Keratinocyte (primary cell): ENCODE measurements around the gene TIGD6. TPM values are rescaled to one million over a fixed set of nuclear protein-coding genes. Genes with fewer than 3 reads are reported as not detected.

Source experiments
- DNase-seq: peaks from one replicate; pipeline ENCODE4 v3.0.0-alpha.2; 2011; ENCODE audit warnings: low read depth, missing footprints, low spot score
- FAIRE-seq: peaks from 2 replicates; lab custom pipeline; 2011; peaks lifted over from hg19 to GRCh38; lab: Jason Lieb, UNC
- H2AFZ ChIP-seq: 2 replicates; pipeline ENCODE4 v1.6.0; 2012; ENCODE audit warnings: low read length, control low read depth, inconsistent platforms; ENCODE audit not compliant: control insufficient read depth
- H3K27ac ChIP-seq: 2 replicates; pipeline ENCODE4 v1.5.1; 2011; ENCODE audit warnings: low read length; ENCODE audit not compliant: control insufficient read depth, insufficient read depth
- H3K27me3 ChIP-seq: 3 replicates; pipeline ENCODE4 v1.6.0; 2011; ENCODE audit warnings: low read length; ENCODE audit not compliant: control insufficient read depth, insufficient read depth; ENCODE audit errors: extremely low read depth
- H3K36me3 ChIP-seq, 2 experiments: 2 replicates in 1 of 2; 3 replicates in 1 of 2; pipeline ENCODE4 v1.5.1; 2011; ENCODE audit warnings: low read length in 2 of 2, mild to moderate bottlenecking in 1 of 2; ENCODE audit not compliant: control insufficient read depth in 2 of 2, insufficient read depth in 2 of 2; ENCODE audit errors: extremely low read depth in 1 of 2
- H3K4me1 ChIP-seq: 3 replicates; pipeline ENCODE4 v1.5.1; 2011; ENCODE audit warnings: low read length; ENCODE audit not compliant: control insufficient read depth, insufficient read depth; ENCODE audit errors: extremely low read depth
- H3K4me2 ChIP-seq: 3 replicates; pipeline ENCODE4 v1.6.0; 2011; ENCODE audit warnings: low read depth, low read length; ENCODE audit not compliant: control insufficient read depth, insufficient read depth; ENCODE audit errors: extremely low read depth
- H3K4me3 ChIP-seq, 3 experiments: fragments of 200-600 bp in 1 of 3; sonication (generic) in 1 of 3; 2 replicates in 2 of 3; 3 replicates in 1 of 3; pipeline ENCODE4 v1.5.1; 2011 to 2016; ENCODE audit warnings: low read length in 3 of 3, mild to moderate bottlenecking in 3 of 3, control low read depth in 2 of 3, inconsistent platforms in 1 of 3, low read depth in 1 of 3, mixed read lengths in 1 of 3, mixed run types in 1 of 3, moderate library complexity in 1 of 3; ENCODE audit not compliant: control insufficient read depth in 2 of 3, insufficient read depth in 2 of 3; ENCODE audit errors: extremely low read depth in 1 of 3
- H3K79me2 ChIP-seq: 2 replicates; pipeline ENCODE4 v1.6.0; 2012; ENCODE audit warnings: low read length; ENCODE audit not compliant: control insufficient read depth, insufficient read depth
- H3K9ac ChIP-seq: 3 replicates; pipeline ENCODE4 v1.6.0; 2011; ENCODE audit warnings: low read length; ENCODE audit not compliant: control insufficient read depth, insufficient read depth; ENCODE audit errors: extremely low read depth
- H3K9me1 ChIP-seq: 3 replicates; pipeline ENCODE4 v1.6.0; 2011; ENCODE audit warnings: low read length; ENCODE audit not compliant: control insufficient read depth, insufficient read depth; ENCODE audit errors: extremely low read depth
- H3K9me3 ChIP-seq: 2 replicates; pipeline ENCODE4 v1.5.1; 2012; ENCODE audit warnings: low read depth, low read length; ENCODE audit not compliant: control insufficient read depth
- H4K20me1 ChIP-seq: 3 replicates; pipeline ENCODE4 v1.6.0; 2011; ENCODE audit warnings: low read length; ENCODE audit not compliant: control insufficient read depth, insufficient read depth; ENCODE audit errors: extremely low read depth
- CTCF ChIP-seq, 3 experiments: IDR thresholded peaks in 1 of 3; conservative IDR thresholded peaks in 1 of 3; optimal IDR thresholded peaks in 1 of 3; 2 replicates in 2 of 3; 3 replicates in 1 of 3; pipeline versions ENCODE3 to v1.5.1; 2011; ENCODE audit warnings: low read length in 3 of 3, mild to moderate bottlenecking in 3 of 3, moderate library complexity in 2 of 3, control low read depth in 1 of 3, inconsistent platforms in 1 of 3; ENCODE audit not compliant: insufficient read depth in 2 of 3; ENCODE audit errors: extremely low read depth in 1 of 3
- EZH2 ChIP-seq: IDR thresholded peaks from one replicate; pipeline ENCODE4 v1.6.1; 2012; ENCODE audit warnings: inconsistent platforms, mild to moderate bottlenecking, low read length, moderate library complexity
- dilution Hi-C: fragments of 300-500 bp; cut with MboI; formaldehyde crosslinking; loops from one replicate; pipeline ENCODE4 v1.7.0; 2020; ENCODE audit warnings: low sequenced_read_pairs; ENCODE audit not compliant: extremely low pct_ligation_motif_present
- polyA plus RNA-seq, 5 experiments: library from polyadenylated mRNA; depleted of rRNA in 3 of 5; stranded (reverse) in 3 of 5; stranded (forward) in 1 of 5; unstranded in 1 of 5; fragments of >200 nt; gene quantifications; 1 replicate in 1 of 5; 2 replicates in 3 of 5; 3 replicates in 1 of 5; pipeline versions ENCODE4 v1.2.1 to v1.2.3, GENCODE V29; 2011 to 2012; ENCODE audit warnings: missing spikeins in 2 of 5, low read depth in 1 of 5, low replicate concordance in 1 of 5

Gene TIGD6
- polyA plus RNA-seq, 1 donor (not counting 4 experiments of a cell fraction or from before 2014, with no cell fraction given), result 4.1 TPM

GRCh38 chr5:150020249-150020648, 19.8 kb upstream of the TIGD6 start:
- Histone ChIP-seq H3K9me1 (no peaks in the 10 kb centered on the region), H2AFZ (no peak overlapping the region), H4K20me1 (no peaks in the 10 kb centered on the region), H3K4me1 (peaks cover 51% of the 10 kb centered on the region), H3K36me3 (peaks cover 29 to 39% of the 10 kb centered on the region in 2 experiments), H3K9me3 (peaks cover 5% of the 10 kb centered on the region), H3K27me3 (no peaks in the 10 kb centered on the region), H3K4me3 (no peak overlapping the region), H3K4me2 (no peak overlapping the region), H3K9ac (no peak overlapping the region), H3K27ac (no peak overlapping the region), H3K79me2 (peaks cover 25% of the 10 kb centered on the region)
- dilution Hi-C loops, result no loop called here
- DNase-seq (no peak), FAIRE-seq (peak; percentile 23)
- TF ChIP-seq EZH2 (no peak), CTCF (optimal IDR thresholded peaks at IDR 0.05 in 1 of 3, IDR thresholded peaks at IDR 0.05 in 1 of 3, conservative IDR thresholded peaks at IDR 0.05 in 1 of 3; ENCODE audit: extremely low read depth in 1 of 3, insufficient read depth in 2 of 3, low read length in 3 of 3) (no peak)

GRCh38 chr5:150017226-150018005, 17.0 kb upstream of the TIGD6 start:
- Histone ChIP-seq H3K9me1 (no peaks in the 10 kb centered on the region), H3K4me2 (peak overlapping the region; percentile 20), H3K27me3 (no peaks in the 10 kb centered on the region), H3K9ac (no peak overlapping the region), H3K4me3 (no peak overlapping the region), H3K27ac (peak overlapping the region; percentile 56), H3K4me1 (peaks cover 40% of the 10 kb centered on the region), H3K79me2 (peaks cover 21% of the 10 kb centered on the region), H4K20me1 (no peaks in the 10 kb centered on the region), H3K36me3 (peaks cover 24 to 32% of the 10 kb centered on the region in 2 experiments), H3K9me3 (peaks cover 8% of the 10 kb centered on the region), H2AFZ (no peak overlapping the region)
- DNase-seq, result no peak
- dilution Hi-C loops, result no loop called here
- TF ChIP-seq CTCF (optimal IDR thresholded peaks at IDR 0.05 in 1 of 3, IDR thresholded peaks at IDR 0.05 in 1 of 3, conservative IDR thresholded peaks at IDR 0.05 in 1 of 3; ENCODE audit: extremely low read depth in 1 of 3, insufficient read depth in 2 of 3, low read length in 3 of 3), result no peak
- FAIRE-seq, result peak; percentile 71
